Measurements from ENCODE around the gene RHBDL1. TPM values are rescaled to one million over a fixed set of nuclear protein-coding genes. Genes with fewer than 3 reads are reported as not detected.

The RHBDL1 gene
- total and polyA plus RNA-seq, 2 experiments from 2014 or later: 8.4 to 10.1 TPM

- Histone ChIP-seq H3K79me2 (replicated peaks; ENCODE audit: insufficient read depth) (peaks cover 16% of the 10 kb centered on the region), H3F3A (replicated peaks; ENCODE audit: low read depth) (peaks cover 16% of the 10 kb centered on the region; the same call in 1 of the 2 replicates), H3K27me3 (ENCODE audit: insufficient read depth) (no peaks in the 10 kb centered on the region), H4K20me1 (replicated peaks; ENCODE audit: insufficient read depth) (peaks cover 3% of the 10 kb centered on the region), H3K4me2 (no peak overlapping the region), H3K27ac (ENCODE audit: low read depth) (no peak overlapping the region), H3K4me3 (no peak overlapping the region), H3K36me3 (ENCODE audit: insufficient read depth) (peaks cover 11% of the 10 kb centered on the region; the same call in 1 of the 2 replicates), H3K4me1 (ENCODE audit: insufficient read depth) (no peaks in the 10 kb centered on the region), H3K9me2 (ENCODE audit: insufficient read depth) (no peaks in the 10 kb centered on the region), H2AFZ (no peak overlapping the region)
- TF ChIP-seq CTCF (conservative IDR thresholded peaks at IDR 0.05; ENCODE audit: low read depth in 2 of 2) (no peak), ZNF114 (CRISPR knock-in tag; IDR thresholded peaks at IDR 0.05) (no peak), ETS1 (IDR thresholded peaks at IDR 0.05) (no peak), ZNF331 (CRISPR knock-in tag; IDR thresholded peaks at IDR 0.05; ENCODE audit: low read depth) (no peak), NANOG (IDR thresholded peaks at IDR 0.05; ENCODE audit: borderline replicate concordance) (no peak), CREB1 (CRISPR knock-in tag; IDR thresholded peaks at IDR 0.05; ENCODE audit: low read depth) (no peak), EZH2 (IDR thresholded peaks at IDR 0.05; ENCODE audit: low read depth, unreplicated experiment) (no peak), EZH2phosphoT487 (IDR thresholded peaks at IDR 0.05; ENCODE audit: unreplicated experiment) (no peak), POLR2AphosphoS5 (IDR thresholded peaks at IDR 0.05; ENCODE audit: low read depth) (no peak), STAT1 (IDR thresholded peaks at IDR 0.05; ENCODE audit: unreplicated experiment) (no peak), JUNB (IDR thresholded peaks at IDR 0.05; ENCODE audit: unreplicated experiment) (no peak)
- TF ChIP-seq, protein P1, sequence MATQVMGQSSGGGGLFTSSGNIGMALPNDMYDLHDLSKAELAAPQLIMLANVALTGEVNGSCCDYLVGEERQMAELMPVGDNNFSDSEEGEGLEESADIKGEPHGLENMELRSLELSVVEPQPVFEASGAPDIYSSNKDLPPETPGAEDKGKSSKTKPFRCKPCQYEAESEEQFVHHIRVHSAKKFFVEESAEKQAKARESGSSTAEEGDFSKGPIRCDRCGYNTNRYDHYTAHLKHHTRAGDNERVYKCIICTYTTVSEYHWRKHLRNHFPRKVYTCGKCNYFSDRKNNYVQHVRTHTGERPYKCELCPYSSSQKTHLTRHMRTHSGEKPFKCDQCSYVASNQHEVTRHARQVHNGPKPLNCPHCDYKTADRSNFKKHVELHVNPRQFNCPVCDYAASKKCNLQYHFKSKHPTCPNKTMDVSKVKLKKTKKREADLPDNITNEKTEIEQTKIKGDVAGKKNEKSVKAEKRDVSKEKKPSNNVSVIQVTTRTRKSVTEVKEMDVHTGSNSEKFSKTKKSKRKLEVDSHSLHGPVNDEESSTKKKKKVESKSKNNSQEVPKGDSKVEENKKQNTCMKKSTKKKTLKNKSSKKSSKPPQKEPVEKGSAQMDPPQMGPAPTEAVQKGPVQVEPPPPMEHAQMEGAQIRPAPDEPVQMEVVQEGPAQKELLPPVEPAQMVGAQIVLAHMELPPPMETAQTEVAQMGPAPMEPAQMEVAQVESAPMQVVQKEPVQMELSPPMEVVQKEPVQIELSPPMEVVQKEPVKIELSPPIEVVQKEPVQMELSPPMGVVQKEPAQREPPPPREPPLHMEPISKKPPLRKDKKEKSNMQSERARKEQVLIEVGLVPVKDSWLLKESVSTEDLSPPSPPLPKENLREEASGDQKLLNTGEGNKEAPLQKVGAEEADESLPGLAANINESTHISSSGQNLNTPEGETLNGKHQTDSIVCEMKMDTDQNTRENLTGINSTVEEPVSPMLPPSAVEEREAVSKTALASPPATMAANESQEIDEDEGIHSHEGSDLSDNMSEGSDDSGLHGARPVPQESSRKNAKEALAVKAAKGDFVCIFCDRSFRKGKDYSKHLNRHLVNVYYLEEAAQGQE (IDR thresholded peaks at IDR 0.05; ENCODE audit: unreplicated experiment): no peak
- TF ChIP-seq, protein P2, sequence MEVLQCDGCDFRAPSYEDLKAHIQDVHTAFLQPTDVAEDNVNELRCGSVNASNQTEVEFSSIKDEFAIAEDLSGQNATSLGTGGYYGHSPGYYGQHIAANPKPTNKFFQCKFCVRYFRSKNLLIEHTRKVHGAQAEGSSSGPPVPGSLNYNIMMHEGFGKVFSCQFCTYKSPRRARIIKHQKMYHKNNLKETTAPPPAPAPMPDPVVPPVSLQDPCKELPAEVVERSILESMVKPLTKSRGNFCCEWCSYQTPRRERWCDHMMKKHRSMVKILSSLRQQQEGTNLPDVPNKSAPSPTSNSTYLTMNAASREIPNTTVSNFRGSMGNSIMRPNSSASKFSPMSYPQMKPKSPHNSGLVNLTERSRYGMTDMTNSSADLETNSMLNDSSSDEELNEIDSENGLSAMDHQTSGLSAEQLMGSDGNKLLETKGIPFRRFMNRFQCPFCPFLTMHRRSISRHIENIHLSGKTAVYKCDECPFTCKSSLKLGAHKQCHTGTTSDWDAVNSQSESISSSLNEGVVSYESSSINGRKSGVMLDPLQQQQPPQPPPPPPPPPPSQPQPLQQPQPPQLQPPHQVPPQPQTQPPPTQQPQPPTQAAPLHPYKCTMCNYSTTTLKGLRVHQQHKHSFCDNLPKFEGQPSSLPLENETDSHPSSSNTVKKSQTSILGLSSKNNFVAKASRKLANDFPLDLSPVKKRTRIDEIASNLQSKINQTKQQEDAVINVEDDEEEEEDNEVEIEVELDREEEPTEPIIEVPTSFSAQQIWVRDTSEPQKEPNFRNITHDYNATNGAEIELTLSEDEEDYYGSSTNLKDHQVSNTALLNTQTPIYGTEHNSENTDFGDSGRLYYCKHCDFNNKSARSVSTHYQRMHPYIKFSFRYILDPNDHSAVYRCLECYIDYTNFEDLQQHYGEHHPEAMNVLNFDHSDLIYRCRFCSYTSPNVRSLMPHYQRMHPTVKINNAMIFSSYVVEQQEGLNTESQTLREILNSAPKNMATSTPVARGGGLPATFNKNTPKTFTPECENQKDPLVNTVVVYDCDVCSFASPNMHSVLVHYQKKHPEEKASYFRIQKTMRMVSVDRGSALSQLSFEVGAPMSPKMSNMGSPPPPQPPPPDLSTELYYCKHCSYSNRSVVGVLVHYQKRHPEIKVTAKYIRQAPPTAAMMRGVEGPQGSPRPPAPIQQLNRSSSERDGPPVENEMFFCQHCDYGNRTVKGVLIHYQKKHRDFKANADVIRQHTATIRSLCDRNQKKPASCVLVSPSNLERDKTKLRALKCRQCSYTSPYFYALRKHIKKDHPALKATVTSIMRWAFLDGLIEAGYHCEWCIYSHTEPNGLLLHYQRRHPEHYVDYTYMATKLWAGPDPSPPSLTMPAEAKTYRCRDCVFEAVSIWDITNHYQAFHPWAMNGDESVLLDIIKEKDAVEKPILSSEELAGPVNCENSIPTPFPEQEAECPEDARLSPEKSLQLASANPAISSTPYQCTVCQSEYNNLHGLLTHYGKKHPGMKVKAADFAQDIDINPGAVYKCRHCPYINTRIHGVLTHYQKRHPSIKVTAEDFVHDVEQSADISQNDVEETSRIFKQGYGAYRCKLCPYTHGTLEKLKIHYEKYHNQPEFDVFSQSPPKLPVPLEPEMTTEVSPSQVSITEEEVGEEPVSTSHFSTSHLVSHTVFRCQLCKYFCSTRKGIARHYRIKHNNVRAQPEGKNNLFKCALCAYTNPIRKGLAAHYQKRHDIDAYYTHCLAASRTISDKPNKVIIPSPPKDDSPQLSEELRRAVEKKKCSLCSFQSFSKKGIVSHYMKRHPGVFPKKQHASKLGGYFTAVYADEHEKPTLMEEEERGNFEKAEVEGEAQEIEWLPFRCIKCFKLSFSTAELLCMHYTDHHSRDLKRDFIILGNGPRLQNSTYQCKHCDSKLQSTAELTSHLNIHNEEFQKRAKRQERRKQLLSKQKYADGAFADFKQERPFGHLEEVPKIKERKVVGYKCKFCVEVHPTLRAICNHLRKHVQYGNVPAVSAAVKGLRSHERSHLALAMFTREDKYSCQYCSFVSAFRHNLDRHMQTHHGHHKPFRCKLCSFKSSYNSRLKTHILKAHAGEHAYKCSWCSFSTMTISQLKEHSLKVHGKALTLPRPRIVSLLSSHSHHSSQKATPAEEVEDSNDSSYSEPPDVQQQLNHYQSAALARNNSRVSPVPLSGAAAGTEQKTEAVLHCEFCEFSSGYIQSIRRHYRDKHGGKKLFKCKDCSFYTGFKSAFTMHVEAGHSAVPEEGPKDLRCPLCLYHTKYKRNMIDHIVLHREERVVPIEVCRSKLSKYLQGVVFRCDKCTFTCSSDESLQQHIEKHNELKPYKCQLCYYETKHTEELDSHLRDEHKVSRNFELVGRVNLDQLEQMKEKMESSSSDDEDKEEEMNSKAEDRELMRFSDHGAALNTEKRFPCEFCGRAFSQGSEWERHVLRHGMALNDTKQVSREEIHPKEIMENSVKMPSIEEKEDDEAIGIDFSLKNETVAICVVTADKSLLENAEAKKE (CRISPR knock-in tag; IDR thresholded peaks at IDR 0.05): no peak
- no peak for DNase-seq (ENCODE audit: low spot score)
- H3K27ac Mint-ChIP-seq: no peak overlapping the region
- H3K27me3 Mint-ChIP-seq (ENCODE audit: insufficient read depth, low read depth, poor library complexity): peaks cover 2% of the 10 kb centered on the region
- no peak for ATAC-seq
- peaks cover 21% of the 10 kb centered on the region for H3K36me3 Mint-ChIP-seq (ENCODE audit: low read depth)
- H3K4me3 Mint-ChIP-seq: peak overlapping the region; percentile 71; the same call in 2 of the 3 replicates
- H3K4me1 Mint-ChIP-seq: peaks cover under 1% of the 10 kb centered on the region; the same call in 1 of the 3 replicates
- no peaks in the 10 kb centered on the region; the same call in 2 of the 3 replicates for H3K9me3 Mint-ChIP-seq
Observed at GRCh38 chr16:669666-670065, 5.8 kb upstream of the RHBDL1 start.
